Measurements from ENCODE around the gene S100A7A.

Gene S100A7A

GRCh38 chr1:153415850-153416570 is at the start of gene S100A7A:
TSS of gene S100A7A (plus strand) at chr1:153416520. CDS start at chr1:153418083, 1,563 bp downstream.
- DNase-seq: no peak

GRCh38 chr1:153367090-153367489 is 49.2 kb upstream of the S100A7A start:
- no peak for DNase-seq

- no peak for DNase-seq
Measured at GRCh38 chr1:153368495-153368894, 47.8 kb upstream of the S100A7A start.

- no peak for DNase-seq
Measured at GRCh38 chr1:153370146-153370545, 46.2 kb upstream of the S100A7A start.

- no peak for DNase-seq
Measured at GRCh38 chr1:153371231-153371630, 45.1 kb upstream of the S100A7A start.

- no peak for DNase-seq
Measured at GRCh38 chr1:153372571-153372970, 43.7 kb upstream of the S100A7A start.

- no peak for DNase-seq
Measured at GRCh38 chr1:153374071-153374470, 42.2 kb upstream of the S100A7A start.

- DNase-seq: no peak
Measured at GRCh38 chr1:153375511-153375910, 40.8 kb upstream of the S100A7A start, which contains the start of gene S100A12. TSS of gene S100A12 (minus strand) at chr1:153375621. CDS start at chr1:153374592, 1,029 bp downstream.

GRCh38 chr1:153379591-153379990 is 36.7 kb upstream of the S100A7A start:
- DNase-seq: no peak

- no peak for DNase-seq
Measured at GRCh38 chr1:153380711-153381110, 35.6 kb upstream of the S100A7A start.

GRCh38 chr1:153384958-153385580 is 31.3 kb upstream of the S100A7A start:
- no peak for DNase-seq

GRCh38 chr1:153386500-153386901 is 29.8 kb upstream of the S100A7A start:
- peak; percentile 15 for DNase-seq

GRCh38 chr1:153387001-153387400 is 29.3 kb upstream of the S100A7A start:
- no peak for DNase-seq

- no peak for DNase-seq
Measured at GRCh38 chr1:153387785-153388184, 28.5 kb upstream of the S100A7A start.

GRCh38 chr1:153389401-153389800 is 26.9 kb upstream of the S100A7A start:
- no peak for DNase-seq

GRCh38 chr1:153389973-153390879 is 26.1 kb upstream of the S100A7A start:
- DNase-seq: no peak

GRCh38 chr1:153390938-153391710 is 25.2 kb upstream of the S100A7A start, which contains the start of gene S100A8:
TSS of gene S100A8 (minus strand) at chr1:153391073. CDS start at chr1:153390535, 538 bp downstream.
- DNase-seq: no peak

GRCh38 chr1:153392258-153392657 is 24.1 kb upstream of the S100A7A start:
- DNase-seq: no peak

- DNase-seq: no peak
Measured at GRCh38 chr1:153392822-153393221, 23.5 kb upstream of the S100A7A start.

GRCh38 chr1:153393926-153394325 is 22.4 kb upstream of the S100A7A start:
- no peak for DNase-seq

GRCh38 chr1:153394391-153394790 is 21.9 kb upstream of the S100A7A start:
- no peak for DNase-seq

GRCh38 chr1:153395136-153395685 is 21.1 kb upstream of the S100A7A start:
- no peak for DNase-seq

Measured in NCI-H524 treated with DMSO at 0.1 percent for 48 hours (cell line).